Right lobe of liver (tissue), 6 donors: Measurements from ENCODE around the gene ITPR3. TPM values are rescaled to one million over a fixed set of nuclear protein-coding genes. Genes with fewer than 3 reads are reported as not detected.

Source experiments
- ATAC-seq, 4 donors: fragments of 200-7000 bp; cut with Tn5 transposase; one replicate each; pipeline ENCODE4 v1.9.1; 2020; ENCODE audit warnings: mild to moderate bottlenecking in 4 of 4, moderate library complexity in 4 of 4
- DNase-seq, 3 donors: peaks; one replicate each; pipeline ENCODE4 v3.0.0-alpha.2; 2020
- H3K27ac ChIP-seq, 3 donors: fragments of 200-600 bp; one replicate each; pipeline ENCODE4 v1.8.0; 2022
- H3K27me3 ChIP-seq, 2 donors: fragments of 200-600 bp; one replicate each; pipeline ENCODE4 v1.8.0; 2022
- H3K36me3 ChIP-seq, 4 donors: fragments of 200-600 bp; sonication (generic) in 1 of 4; one replicate each; pipeline versions ENCODE4 v1.5.1 to v1.8.0; 2017 to 2022; ENCODE audit warnings: control low read depth in 1 of 4
- H3K4me1 ChIP-seq, 4 donors: fragments of 200-600 bp; sonication (generic) in 1 of 4; one replicate each; pipeline versions ENCODE4 v1.5.1 to v1.8.0; 2017 to 2022; ENCODE audit warnings: control low read depth in 1 of 4
- H3K4me3 ChIP-seq, 3 donors: fragments of 200-600 bp; one replicate each; pipeline ENCODE4 v1.8.0; 2022
- H3K9me3 ChIP-seq, 4 donors: fragments of 200-600 bp; sonication (generic) in 1 of 4; one replicate each; pipeline versions ENCODE4 v1.5.1 to v1.8.0; 2017 to 2022; ENCODE audit warnings: control low read depth in 1 of 4
- CTCF ChIP-seq, 4 donors: fragments of 200-600 bp in 3 of 4; fragments of 450-650 bp in 1 of 4; IDR thresholded peaks; one replicate each; pipeline versions ENCODE4 v1.5.1 to v1.8.0; 2016 to 2022; ENCODE audit warnings: antibody characterized with exemption in 4 of 4, mild to moderate bottlenecking in 2 of 4
- POLR2A ChIP-seq: fragments of 450-650 bp; IDR thresholded peaks from one replicate; pipeline ENCODE4 v1.6.1; 2017; ENCODE audit warnings: antibody characterized with exemption, mild to moderate bottlenecking
- WGBS: methylation state at CpG from one replicate; pipeline ENCODE4 v1.1.6; 2018; ENCODE audit warnings: low coverage, low lambda C conversion rate; ENCODE audit not compliant: insufficient coverage; ENCODE audit errors: missing lambda C conversion rate; 5-methylcytosine and 5-hydroxymethylcytosine counted together
- intact Hi-C, 2 donors: fragments of 100-400 bp; cut with DNase I; formaldehyde crosslinking; loops; one replicate each; pipeline versions ENCODE4 v1.11.2 to v1.14.1; 2022
- long read RNA-seq: library from polyadenylated mRNA; unstranded; transcript quantifications from one replicate; pipeline ENCODE4 v2.0.0, GENCODE V29; 2019
- total RNA-seq, 6 experiments: library from RNA; depleted of rRNA in 2 of 6; stranded (reverse); fragments of >200 nt in 2 of 6; fragmentation: NEBNext Ultra II Directional in 3 of 6; extraction: Animal tissue kit (Norgen Biotek cat#: 25700) in 3 of 6; gene quantifications; one replicate each; pipeline versions ENCODE4 v1.1.0 to v1.2.4, GENCODE V29; 2016 to 2023
- donor health status: DM: no; HTN: yes; CAD: no.
- donor health status: DM: no; HTN: no; CAD: no.
- donor health status: DM: no; HTN: no; CAD: no.
- donor health status: DM: no; HTN: yes; CAD: no.
- donor health status: DM: no; HTN: yes; CAD: no.

The ITPR3 gene
- 1 to 10 TPM in 4 of 6 experiments, under 1 TPM in 2; 0.79 to 3.5 (median 1.6) TPM for total RNA-seq
- long read RNA-seq, partial matches to known transcripts: 1 of 1 reads
- long read RNA-seq, other reads (novel, unspliced or antisense): 0 of 1 reads

- DNase-seq: peak in 2 of 3 donors; percentile 44 to 52
- peak within 1 kb of the TSS; percentile 50 to 54 (median 53) for H3K4me3 ChIP-seq
- H3K27me3 ChIP-seq: no peaks in the 10 kb centered on the region
- no peaks in the 10 kb centered on the region for H3K36me3 ChIP-seq
- 0% methylated on average over 13 of the region's 99 CpGs for WGBS
- H3K9me3 ChIP-seq: no peaks in the 10 kb centered on the region
- ATAC-seq: peak; percentile 59 to 62 (median 62)
- TF ChIP-seq POLR2A (peak; percentile 18), CTCF (IDR thresholded peaks at IDR 0.05) (no peak)
- H3K4me1 ChIP-seq: peaks cover 0 to 11% (median 0%) of the 10 kb centered on the region in 4 donors
- peak within 1 kb of the TSS; percentile 31 to 60 (median 48) for H3K27ac ChIP-seq
- intact Hi-C loops: no loop called here
Observed at GRCh38 chr6:33620856-33621710, at the start of gene ITPR3. Gene ITPR3, plus strand, starts transcription at chr6:33621322. Its CDS starts 281 bp downstream, at chr6:33621603.

- H3K36me3 ChIP-seq: peaks cover 0 to 18% (median 7%) of the 10 kb centered on the region in 4 donors
- H3K4me1 ChIP-seq: no peaks in the 10 kb centered on the region
- H3K4me3 ChIP-seq: peak overlapping the region; percentile 69 to 73 (median 70)
- TF ChIP-seq POLR2A (no peak), CTCF (IDR thresholded peaks at IDR 0.05) (no peak)
- DNase-seq (no peak), ATAC-seq (peak in 3 of 4 donors; percentile 4 to 12 (median 4))
- H3K27ac ChIP-seq: peak overlapping the region; percentile 66 to 70 (median 70)
- WGBS: 54% methylated on average over 11 of the region's 11 CpGs
- H3K27me3 ChIP-seq: no peaks in the 10 kb centered on the region
- intact Hi-C loops: no loop called here
- H3K9me3 ChIP-seq: no peaks in the 10 kb centered on the region
Observed at GRCh38 chr6:33571637-33572316, 49.3 kb upstream of the ITPR3 start.

GRCh38 chr6:33575211-33575610 is 45.9 kb upstream of the ITPR3 start:
- TF ChIP-seq POLR2A (no peak), CTCF (IDR thresholded peaks at IDR 0.05) (no peak)
- Histone ChIP-seq H3K9me3 (no peaks in the 10 kb centered on the region), H3K27ac (no peak overlapping the region), H3K4me1 (peaks cover 0 to 9% (median 0%) of the 10 kb centered on the region in 4 donors), H3K4me3 (no peak overlapping the region), H3K36me3 (peaks cover 0 to 18% (median 7%) of the 10 kb centered on the region in 4 donors), H3K27me3 (no peaks in the 10 kb centered on the region)
- WGBS: no CpG with 5 or more reads among the region's 8 CpGs
- intact Hi-C loops: no loop called here
- ATAC-seq (no peak), DNase-seq (no peak)

- no peak overlapping the region for H3K4me3 ChIP-seq
- H3K27ac ChIP-seq: peak overlapping the region in 1 of 3 donors; percentile 28
- intact Hi-C loops: no loop called here
- no peaks in the 10 kb centered on the region for H3K27me3 ChIP-seq
- ATAC-seq (no peak), DNase-seq (no peak)
- peaks cover 0 to 18% (median 7%) of the 10 kb centered on the region in 4 donors for H3K36me3 ChIP-seq
- H3K9me3 ChIP-seq: no peaks in the 10 kb centered on the region
- TF ChIP-seq POLR2A: no peak
- no peak for TF ChIP-seq CTCF (IDR thresholded peaks at IDR 0.05)
- peaks cover 0 to 9% (median 0%) of the 10 kb centered on the region in 4 donors for H3K4me1 ChIP-seq
- 82% methylated on average over 2 of the region's 11 CpGs for WGBS
Observed at GRCh38 chr6:33576668-33577067, 44.5 kb upstream of the ITPR3 start.
